Measurements from ENCODE around the gene CDH23.

DNA sequence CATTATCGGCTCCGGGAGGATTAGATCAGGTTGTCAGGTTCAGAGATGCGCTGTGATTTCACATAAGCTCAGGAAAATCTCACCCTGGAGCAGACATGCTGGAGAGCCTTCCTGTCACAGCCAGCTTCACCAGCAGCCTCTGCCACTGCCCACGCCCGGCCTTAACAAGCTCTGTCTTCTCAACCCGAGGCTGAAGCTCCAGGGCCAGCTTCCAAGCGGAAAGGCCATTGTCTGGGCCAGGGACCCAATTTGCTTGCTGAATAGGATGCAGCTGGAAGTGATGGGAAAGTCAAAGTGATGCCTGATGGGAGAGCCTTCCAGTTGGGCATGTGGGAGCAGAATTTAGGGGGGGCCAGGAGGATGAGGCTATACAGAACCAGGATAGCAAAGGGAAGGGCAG is 286.6 kb downstream of the CDH23 start:
- TF ChIP-seq, protein P1, sequence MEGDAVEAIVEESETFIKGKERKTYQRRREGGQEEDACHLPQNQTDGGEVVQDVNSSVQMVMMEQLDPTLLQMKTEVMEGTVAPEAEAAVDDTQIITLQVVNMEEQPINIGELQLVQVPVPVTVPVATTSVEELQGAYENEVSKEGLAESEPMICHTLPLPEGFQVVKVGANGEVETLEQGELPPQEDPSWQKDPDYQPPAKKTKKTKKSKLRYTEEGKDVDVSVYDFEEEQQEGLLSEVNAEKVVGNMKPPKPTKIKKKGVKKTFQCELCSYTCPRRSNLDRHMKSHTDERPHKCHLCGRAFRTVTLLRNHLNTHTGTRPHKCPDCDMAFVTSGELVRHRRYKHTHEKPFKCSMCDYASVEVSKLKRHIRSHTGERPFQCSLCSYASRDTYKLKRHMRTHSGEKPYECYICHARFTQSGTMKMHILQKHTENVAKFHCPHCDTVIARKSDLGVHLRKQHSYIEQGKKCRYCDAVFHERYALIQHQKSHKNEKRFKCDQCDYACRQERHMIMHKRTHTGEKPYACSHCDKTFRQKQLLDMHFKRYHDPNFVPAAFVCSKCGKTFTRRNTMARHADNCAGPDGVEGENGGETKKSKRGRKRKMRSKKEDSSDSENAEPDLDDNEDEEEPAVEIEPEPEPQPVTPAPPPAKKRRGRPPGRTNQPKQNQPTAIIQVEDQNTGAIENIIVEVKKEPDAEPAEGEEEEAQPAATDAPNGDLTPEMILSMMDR (IDR thresholded peaks at IDR 0.05): no peak
- no peak for TF ChIP-seq POLR2A (IDR thresholded peaks at IDR 0.05)

All from vagina (tissue), 2 donors.